GM23248 (cell line): Measurements from ENCODE around the gene SPTLC3.

Experiments used
- EZH2 ChIP-seq: fragments of 200-600 bp; sonication (generic); IDR thresholded peaks from 2 replicates; pipeline ENCODE4 v1.6.1; 2018; ENCODE audit warnings: antibody characterized with exemption, mild to moderate bottlenecking; ENCODE audit not compliant: insufficient read depth, poor library complexity, severe bottlenecking
- EZH2phosphoT487 ChIP-seq: fragments of 200-600 bp; sonication (generic); IDR thresholded peaks from 2 replicates; pipeline ENCODE4 v1.6.1; 2018; ENCODE audit warnings: antibody characterized with exemption, moderate library complexity, mild to moderate bottlenecking, low read depth; ENCODE audit not compliant: insufficient read depth

- TF ChIP-seq EZH2phosphoT487 (no peak), EZH2 (no peak)
Measured at GRCh38 chr20:13046409-13046808, 37.6 kb downstream of the SPTLC3 start.
